ENCODE measurements around the gene ASB3. TPM values are rescaled to one million over a fixed set of nuclear protein-coding genes. Genes with fewer than 3 reads are reported as not detected.
"Not testable (repeated sequence)": the region's sequence is repeated elsewhere in the genome, so short reads cannot be mapped to it uniquely, and the experiment has no call there.

Gene ASB3
- total RNA-seq, 3 donors from 2014 or later, result 11.5 to 15.9 (median 12.8) TPM

- peaks cover 20% of the 10 kb centered on the region for H3K36me3 Mint-ChIP-seq (ENCODE audit: insufficient read depth)
- no peaks in the 10 kb centered on the region for H3K9me3 Mint-ChIP-seq
- ATAC-seq, result no peak
Observed at GRCh38 chr2:53737091-53737490, 49.7 kb downstream of the ASB3 start.

GRCh38 chr2:53729143-53729762 is 57.5 kb downstream of the ASB3 start:
- ATAC-seq (no peak), DNase-seq (no peak)
- H3K9me3 Mint-ChIP-seq, result peaks cover 7% of the 10 kb centered on the region
- H3K4me3 Mint-ChIP-seq, result no peak overlapping the region
- no peaks in the 10 kb centered on the region for H3K27me3 Mint-ChIP-seq (ENCODE audit: low read depth)
- H3K36me3 Mint-ChIP-seq (ENCODE audit: insufficient read depth), result peaks cover 26% of the 10 kb centered on the region
- H3K4me1 Mint-ChIP-seq (ENCODE audit: low read depth), result peaks cover 8% of the 10 kb centered on the region

More at GRCh38 chr2:53737091-53737490, 49.7 kb downstream of the ASB3 start:
- Mint-ChIP-seq H3K27me3 (ENCODE audit: low read depth) (no peaks in the 10 kb centered on the region), H3K4me1 (ENCODE audit: low read depth) (peaks cover under 1% of the 10 kb centered on the region), H3K4me3 (no peak overlapping the region)
- no peak for DNase-seq

GRCh38 chr2:53727921-53728320 is 58.8 kb downstream of the ASB3 start:
- no peak for DNase-seq
- H3K4me3 Mint-ChIP-seq, result no peak overlapping the region
- H3K9me3 Mint-ChIP-seq, result peaks cover 7% of the 10 kb centered on the region
- H3K4me1 Mint-ChIP-seq (ENCODE audit: low read depth), result peaks cover 15% of the 10 kb centered on the region
- no peaks in the 10 kb centered on the region for H3K27me3 Mint-ChIP-seq (ENCODE audit: low read depth)
- no peak for ATAC-seq
- peaks cover 25% of the 10 kb centered on the region for H3K36me3 Mint-ChIP-seq (ENCODE audit: insufficient read depth)

GRCh38 chr2:53725662-53726061 is 61.1 kb downstream of the ASB3 start:
- DNase-seq (no peak), ATAC-seq (no peak)
- H3K4me1 Mint-ChIP-seq (ENCODE audit: low read depth), result peaks cover 22% of the 10 kb centered on the region
- peaks cover 34% of the 10 kb centered on the region for H3K36me3 Mint-ChIP-seq (ENCODE audit: insufficient read depth)
- H3K9me3 Mint-ChIP-seq, result peaks cover 7% of the 10 kb centered on the region
- no peaks in the 10 kb centered on the region for H3K27me3 Mint-ChIP-seq (ENCODE audit: low read depth)
- no peak overlapping the region for H3K4me3 Mint-ChIP-seq

GRCh38 chr2:53724536-53724935 is 62.2 kb downstream of the ASB3 start:
- Mint-ChIP-seq H3K27me3 (ENCODE audit: low read depth) (no peaks in the 10 kb centered on the region), H3K36me3 (ENCODE audit: insufficient read depth) (peaks cover 44% of the 10 kb centered on the region), H3K4me1 (ENCODE audit: low read depth) (peaks cover 22% of the 10 kb centered on the region), H3K9me3 (peaks cover 7% of the 10 kb centered on the region), H3K4me3 (no peak overlapping the region)
- DNase-seq (no peak), ATAC-seq (peak in 1 of 2 donors; percentile 51)

GRCh38 chr2:53720944-53721343 is 65.8 kb downstream of the ASB3 start:
- H3K4me1 Mint-ChIP-seq (ENCODE audit: low read depth), result peaks cover 26% of the 10 kb centered on the region
- H3K27me3 Mint-ChIP-seq (ENCODE audit: low read depth); DNase-seq; H3K4me3 Mint-ChIP-seq; ATAC-seq: not testable (repeated sequence)
- H3K36me3 Mint-ChIP-seq (ENCODE audit: insufficient read depth), result peaks cover 50% of the 10 kb centered on the region
- peaks cover 16% of the 10 kb centered on the region for H3K9me3 Mint-ChIP-seq

- ATAC-seq (no peak), DNase-seq (no peak)
- Mint-ChIP-seq H3K4me3 (no peak overlapping the region), H3K27me3 (ENCODE audit: low read depth) (no peaks in the 10 kb centered on the region), H3K36me3 (ENCODE audit: insufficient read depth) (peaks cover 54% of the 10 kb centered on the region), H3K4me1 (ENCODE audit: low read depth) (peaks cover 4% of the 10 kb centered on the region), H3K9me3 (peaks cover 8% of the 10 kb centered on the region)
Observed at GRCh38 chr2:53715568-53715967, 71.2 kb downstream of the ASB3 start.

GRCh38 chr2:53711271-53711780 is 75.4 kb downstream of the ASB3 start:
- Mint-ChIP-seq H3K4me3 (no peak overlapping the region), H3K36me3 (ENCODE audit: insufficient read depth) (peaks cover 65% of the 10 kb centered on the region), H3K27me3 (ENCODE audit: low read depth) (no peaks in the 10 kb centered on the region), H3K9me3 (peaks cover 11% of the 10 kb centered on the region), H3K4me1 (ENCODE audit: low read depth) (no peaks in the 10 kb centered on the region)
- DNase-seq (no peak), ATAC-seq (no peak)

GRCh38 chr2:53708988-53709387 is 77.8 kb downstream of the ASB3 start:
- Mint-ChIP-seq H3K4me1 (ENCODE audit: low read depth) (no peaks in the 10 kb centered on the region), H3K27me3 (ENCODE audit: low read depth) (no peaks in the 10 kb centered on the region), H3K36me3 (ENCODE audit: insufficient read depth) (peaks cover 58% of the 10 kb centered on the region), H3K4me3 (no peak overlapping the region), H3K9me3 (peaks cover 11% of the 10 kb centered on the region)
- ATAC-seq (no peak), DNase-seq (no peak)

- ATAC-seq, result no peak
- no peaks in the 10 kb centered on the region for H3K27me3 Mint-ChIP-seq (ENCODE audit: low read depth)
- DNase-seq, result no peak
- H3K4me1 Mint-ChIP-seq (ENCODE audit: low read depth), result no peaks in the 10 kb centered on the region
- peaks cover 44% of the 10 kb centered on the region for H3K36me3 Mint-ChIP-seq (ENCODE audit: insufficient read depth)
- H3K4me3 Mint-ChIP-seq, result no peak overlapping the region
- no peaks in the 10 kb centered on the region for H3K9me3 Mint-ChIP-seq
Observed at GRCh38 chr2:53701221-53701620, 85.5 kb downstream of the ASB3 start.

- no peak for DNase-seq
Observed at GRCh38 chr2:53697686-53698085, 89.1 kb downstream of the ASB3 start.

GRCh38 chr2:53697092-53697491 is 89.7 kb downstream of the ASB3 start:
- H3K4me3 Mint-ChIP-seq, result no peak overlapping the region
- no peaks in the 10 kb centered on the region for H3K4me1 Mint-ChIP-seq (ENCODE audit: low read depth)
- ATAC-seq (no peak), DNase-seq (no peak)
- no peaks in the 10 kb centered on the region for H3K9me3 Mint-ChIP-seq
- H3K36me3 Mint-ChIP-seq (ENCODE audit: insufficient read depth), result peaks cover 41% of the 10 kb centered on the region
- H3K27me3 Mint-ChIP-seq (ENCODE audit: low read depth), result no peaks in the 10 kb centered on the region

More at GRCh38 chr2:53697686-53698085, 89.1 kb downstream of the ASB3 start:
- H3K4me3 Mint-ChIP-seq, result no peak overlapping the region
- peaks cover 45% of the 10 kb centered on the region for H3K36me3 Mint-ChIP-seq (ENCODE audit: insufficient read depth)
- no peak for ATAC-seq
- no peaks in the 10 kb centered on the region for H3K4me1 Mint-ChIP-seq (ENCODE audit: low read depth)
- H3K27me3 Mint-ChIP-seq (ENCODE audit: low read depth), result no peaks in the 10 kb centered on the region
- no peaks in the 10 kb centered on the region for H3K9me3 Mint-ChIP-seq

- Mint-ChIP-seq H3K9me3 (no peaks in the 10 kb centered on the region), H3K36me3 (ENCODE audit: insufficient read depth) (peaks cover 48% of the 10 kb centered on the region), H3K4me1 (ENCODE audit: low read depth) (no peaks in the 10 kb centered on the region), H3K27me3 (ENCODE audit: low read depth) (no peaks in the 10 kb centered on the region), H3K4me3 (no peak overlapping the region)
- no peak for ATAC-seq
- no peak for DNase-seq
Observed at GRCh38 chr2:53695575-53695974, 91.2 kb downstream of the ASB3 start.

GRCh38 chr2:53694096-53694771 is 92.5 kb downstream of the ASB3 start:
- no peak for ATAC-seq

GRCh38 chr2:53690876-53691275 is 95.9 kb downstream of the ASB3 start:
- peaks cover 39% of the 10 kb centered on the region for H3K36me3 Mint-ChIP-seq (ENCODE audit: insufficient read depth)
- DNase-seq (no peak), ATAC-seq (no peak)
- H3K4me1 Mint-ChIP-seq (ENCODE audit: low read depth), result no peaks in the 10 kb centered on the region
- no peak overlapping the region for H3K4me3 Mint-ChIP-seq
- H3K27me3 Mint-ChIP-seq (ENCODE audit: low read depth), result no peaks in the 10 kb centered on the region
- H3K9me3 Mint-ChIP-seq, result no peaks in the 10 kb centered on the region

More at GRCh38 chr2:53694096-53694771, 92.5 kb downstream of the ASB3 start:
- DNase-seq, result no peak
- peaks cover 44% of the 10 kb centered on the region for H3K36me3 Mint-ChIP-seq (ENCODE audit: insufficient read depth)
- no peak overlapping the region for H3K4me3 Mint-ChIP-seq
- no peaks in the 10 kb centered on the region for H3K27me3 Mint-ChIP-seq (ENCODE audit: low read depth)
- H3K9me3 Mint-ChIP-seq, result no peaks in the 10 kb centered on the region
- H3K4me1 Mint-ChIP-seq (ENCODE audit: low read depth), result no peaks in the 10 kb centered on the region

Data from activated T-cell treated with anti-CD3 and anti-CD28 coated beads, Interleukin-2, amount 50 U/mL, for 4 hours (primary cell).